Measurements from ENCODE around the gene C11orf54. TPM values are rescaled to one million over a fixed set of nuclear protein-coding genes. Genes with fewer than 3 reads are reported as not detected.

C11orf54 gene
- total and polyA plus RNA-seq, 4 donors: 60.8 to 154 (median 114) TPM

- H3K27me3 ChIP-seq (ENCODE audit: control insufficient read depth in 4 of 4, insufficient read depth in 4 of 4, low read length in 3 of 4): no peaks in the 10 kb centered on the region
- no peak overlapping the region for H3K27ac ChIP-seq (ENCODE audit: low read depth in 1 of 2, low read length in 2 of 2)
- no peak overlapping the region for H3K4me3 ChIP-seq (ENCODE audit: low read depth in 1 of 3, low read length in 3 of 3)
- peaks cover 4 to 13% (median 5%) of the 10 kb centered on the region in 4 donors for H3K4me1 ChIP-seq (ENCODE audit: control insufficient read depth in 4 of 4, insufficient read depth in 4 of 4, low read length in 3 of 4)
- no peaks in the 10 kb centered on the region for H3K9me3 ChIP-seq (ENCODE audit: control insufficient read depth in 4 of 4, low read length in 3 of 4)
- H3K9ac ChIP-seq (ENCODE audit: low read depth in 1 of 2, low read length in 2 of 2): no peak overlapping the region
- TF ChIP-seq GABPA (IDR thresholded peaks at IDR 0.05 in 1 of 2, conservative IDR thresholded peaks at IDR 0.05 in 1 of 2): no peak
- TF ChIP-seq HNF4A (conservative IDR thresholded peaks at IDR 0.05): no peak
- no peak for TF ChIP-seq ATF3 (IDR thresholded peaks at IDR 0.05)
- no peak for TF ChIP-seq NR2F2 (IDR thresholded peaks at IDR 0.05)
- no peak for TF ChIP-seq FOXA2 (IDR thresholded peaks at IDR 0.05)
- TF ChIP-seq JUND (IDR thresholded peaks at IDR 0.05): no peak
- TF ChIP-seq ZBTB33 (IDR thresholded peaks at IDR 0.05): no peak
- no peak for TF ChIP-seq EGR1 (IDR thresholded peaks at IDR 0.05; ENCODE audit: low read depth in 2 of 2)
- no peak for TF ChIP-seq HNF4G (IDR thresholded peaks at IDR 0.05)
- no peak for TF ChIP-seq CTCF (IDR thresholded peaks at IDR 0.05; ENCODE audit: low read depth, low read length, missing input control)
- no peak for TF ChIP-seq MAX (IDR thresholded peaks at IDR 0.05)
- H3K36me3 ChIP-seq (ENCODE audit: control insufficient read depth in 4 of 4, insufficient read depth in 3 of 4, low read depth in 1 of 4, low read length in 3 of 4): peaks cover 12 to 90% (median 83%) of the 10 kb centered on the region in 4 donors
- DNase-seq (ENCODE audit: low spot score): no peak
- 60% methylated on average over 4 of the region's 4 CpGs for WGBS
Observed at GRCh38 chr11:93732237-93732892, 9.1 kb upstream of the C11orf54 start.

- H3K27ac ChIP-seq (ENCODE audit: low read depth in 1 of 2, low read length in 2 of 2): no peak overlapping the region
- H3K36me3 ChIP-seq (ENCODE audit: control insufficient read depth in 4 of 4, insufficient read depth in 3 of 4, low read depth in 1 of 4, low read length in 3 of 4): peaks cover 12 to 97% (median 85%) of the 10 kb centered on the region in 4 donors
Observed at GRCh38 chr11:93733474-93733873, 8.0 kb upstream of the C11orf54 start.

More at GRCh38 chr11:93733474-93733873, 8.0 kb upstream of the C11orf54 start:
- WGBS: 77% methylated on average over 6 of the region's 6 CpGs
- no peak overlapping the region for H3K4me3 ChIP-seq (ENCODE audit: low read depth in 1 of 3, low read length in 3 of 3)
- H3K9ac ChIP-seq (ENCODE audit: low read depth in 1 of 2, low read length in 2 of 2): no peak overlapping the region
- DNase-seq (ENCODE audit: low spot score): no peak
- peaks cover 4 to 20% (median 7%) of the 10 kb centered on the region in 4 donors for H3K4me1 ChIP-seq (ENCODE audit: control insufficient read depth in 4 of 4, insufficient read depth in 4 of 4, low read length in 3 of 4)
- TF ChIP-seq FOXA1 (IDR thresholded peaks at IDR 0.05): no peak
- TF ChIP-seq RXRA (IDR thresholded peaks at IDR 0.05): no peak
- TF ChIP-seq HNF4A (conservative IDR thresholded peaks at IDR 0.05): no peak
- TF ChIP-seq HNF4G (IDR thresholded peaks at IDR 0.05): no peak
- TF ChIP-seq RAD21 (IDR thresholded peaks at IDR 0.05): no peak
- no peak for TF ChIP-seq FOXA2 (IDR thresholded peaks at IDR 0.05)
- TF ChIP-seq ZBTB33 (IDR thresholded peaks at IDR 0.05): no peak
- TF ChIP-seq REST (IDR thresholded peaks at IDR 0.05): no peak
- TF ChIP-seq TAF1 (conservative IDR thresholded peaks at IDR 0.05): no peak
- TF ChIP-seq SP1 (IDR thresholded peaks at IDR 0.05): no peak
- TF ChIP-seq MAX (IDR thresholded peaks at IDR 0.05): no peak
- TF ChIP-seq EGR1 (IDR thresholded peaks at IDR 0.05; ENCODE audit: low read depth in 2 of 2): no peak
- H3K9me3 ChIP-seq (ENCODE audit: control insufficient read depth in 4 of 4, low read length in 3 of 4): no peaks in the 10 kb centered on the region
- no peaks in the 10 kb centered on the region for H3K27me3 ChIP-seq (ENCODE audit: control insufficient read depth in 4 of 4, insufficient read depth in 4 of 4, low read length in 3 of 4)

Data from liver (tissue), 9 donors.